Measurements from ENCODE around the gene TAB2. TPM values are rescaled to one million over a fixed set of nuclear protein-coding genes. Genes with fewer than 3 reads are reported as not detected.
A peak's percentile ranks its signal among the peaks of the same experiment; 100 is the strongest.

Gene TAB2
- total and polyA plus RNA-seq, 2 donors (not counting 1 experiment from before 2014, with no cell fraction given) = 31.6 to 88.5 TPM

DNA sequence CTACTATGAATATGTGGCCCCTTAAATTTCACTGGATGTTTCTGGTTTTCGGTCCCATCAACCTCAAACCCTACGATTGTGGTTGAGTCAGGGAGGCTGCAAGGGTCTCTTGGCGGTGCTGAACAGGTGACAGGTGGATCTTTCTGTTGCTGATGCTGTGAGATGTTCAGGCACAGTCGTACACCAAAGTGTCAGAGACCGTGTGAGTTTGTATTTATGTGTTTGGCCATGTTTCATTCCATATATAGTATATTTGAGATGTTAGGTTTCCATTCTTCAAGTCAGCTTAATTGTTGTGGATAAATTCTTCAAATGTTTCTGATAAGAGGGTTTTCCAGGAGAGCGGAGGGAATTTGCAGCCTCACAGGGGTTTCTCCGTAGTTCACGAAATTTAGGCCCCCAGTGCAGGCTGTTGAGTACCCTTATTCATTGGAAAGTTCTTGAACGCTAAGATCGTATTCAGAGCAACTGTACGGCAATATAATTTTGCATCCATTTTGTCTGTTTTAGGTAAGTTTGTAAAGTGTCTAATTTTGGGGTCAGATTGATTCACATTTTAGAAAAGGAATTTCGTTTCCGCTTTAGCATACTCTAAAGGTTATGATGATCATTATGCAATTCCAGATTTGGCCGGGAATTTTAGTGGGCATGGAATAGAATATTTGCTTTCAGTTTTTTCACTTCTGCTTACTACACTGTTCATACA is 1.2 kb downstream of the TAB2 start:
- ATAC-seq (ENCODE audit: low read depth) (no peak), DNase-seq (peak; percentile 60)
- Histone ChIP-seq H3K9ac (ENCODE audit: low read length) (peak overlapping the region; percentile 80), H3K4me3 (ENCODE audit: control extremely low read depth in 1 of 5, extremely low read depth in 1 of 5, insufficient read depth in 1 of 5, low read depth in 2 of 5, low read length in 4 of 5) (peak overlapping the region; percentile 76 to 91 (median 85)), H4K20me1 (ENCODE audit: control insufficient read depth, insufficient read depth, low read length, poor library complexity, severe bottlenecking) (peaks cover 8% of the 10 kb centered on the region), H3K27ac (ENCODE audit: low read length in 2 of 2) (peak overlapping the region; percentile 86 to 91), H3K4me2 (replicated peaks; ENCODE audit: low read depth, low read length, poor library complexity, severe bottlenecking) (peak overlapping the region; percentile 78), H3K36me3 (replicated peaks in 1 of 2; ENCODE audit: control extremely low read depth in 1 of 2, control insufficient read depth in 1 of 2, extremely low read depth in 1 of 2, insufficient read depth in 2 of 2, low read length in 1 of 2) (no peaks in the 10 kb centered on the region), H3K9me3 (ENCODE audit: control extremely low read depth in 1 of 3, control insufficient read depth in 2 of 3, insufficient read depth in 1 of 3, low read length in 2 of 3) (no peaks in the 10 kb centered on the region), H3K27me3 (replicated peaks in 1 of 4; ENCODE audit: control extremely low read depth in 1 of 4, control insufficient read depth in 3 of 4, insufficient read depth in 4 of 4, low read length in 3 of 4) (no peaks in the 10 kb centered on the region), H3K4me1 (ENCODE audit: control insufficient read depth in 2 of 2, insufficient read depth in 2 of 2, low read length in 2 of 2) (peaks cover 14 to 38% of the 10 kb centered on the region in 2 donors), H2AFZ (ENCODE audit: insufficient read depth, low read depth, low read length, poor library complexity, severe bottlenecking) (peak overlapping the region; percentile 61), H3K79me2 (ENCODE audit: control insufficient read depth, insufficient read depth, low read length) (peaks cover 67% of the 10 kb centered on the region)
- H3K4me3 Mint-ChIP-seq = peak overlapping the region; percentile 97
- H3K4me1 Mint-ChIP-seq = peaks cover 41% of the 10 kb centered on the region
- peak overlapping the region; percentile 94 for H3K27ac Mint-ChIP-seq
- intact Hi-C loops (cut with micrococcal nuclease) = loop anchor here (2.0 to 5.0 kb wide), 4 partner anchors 22 to 399 kb away; partner anchors contain the start of genes LATS1 and PPIL4
- ChIA-PET CTCF (interaction anchor here (1.0 to 1.9 kb wide), 2 partner anchors 129 to 198 kb away, joined by 3 to 6 read pairs; no protein-coding TSS in a partner anchor), POLR2A (interaction anchor here (1.0 kb wide), 1 partner anchor 48 kb away, joined by 3 read pairs; no protein-coding TSS in a partner anchor)
- H3K9me3 Mint-ChIP-seq (ENCODE audit: insufficient read depth) = no peaks in the 10 kb centered on the region
- TF ChIP-seq, protein P1, sequence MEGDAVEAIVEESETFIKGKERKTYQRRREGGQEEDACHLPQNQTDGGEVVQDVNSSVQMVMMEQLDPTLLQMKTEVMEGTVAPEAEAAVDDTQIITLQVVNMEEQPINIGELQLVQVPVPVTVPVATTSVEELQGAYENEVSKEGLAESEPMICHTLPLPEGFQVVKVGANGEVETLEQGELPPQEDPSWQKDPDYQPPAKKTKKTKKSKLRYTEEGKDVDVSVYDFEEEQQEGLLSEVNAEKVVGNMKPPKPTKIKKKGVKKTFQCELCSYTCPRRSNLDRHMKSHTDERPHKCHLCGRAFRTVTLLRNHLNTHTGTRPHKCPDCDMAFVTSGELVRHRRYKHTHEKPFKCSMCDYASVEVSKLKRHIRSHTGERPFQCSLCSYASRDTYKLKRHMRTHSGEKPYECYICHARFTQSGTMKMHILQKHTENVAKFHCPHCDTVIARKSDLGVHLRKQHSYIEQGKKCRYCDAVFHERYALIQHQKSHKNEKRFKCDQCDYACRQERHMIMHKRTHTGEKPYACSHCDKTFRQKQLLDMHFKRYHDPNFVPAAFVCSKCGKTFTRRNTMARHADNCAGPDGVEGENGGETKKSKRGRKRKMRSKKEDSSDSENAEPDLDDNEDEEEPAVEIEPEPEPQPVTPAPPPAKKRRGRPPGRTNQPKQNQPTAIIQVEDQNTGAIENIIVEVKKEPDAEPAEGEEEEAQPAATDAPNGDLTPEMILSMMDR (IDR thresholded peaks at IDR 0.05) = no peak
- no peak for TF ChIP-seq EZH2 (IDR thresholded peaks at IDR 0.05; ENCODE audit: borderline replicate concordance, insufficient read depth, low read depth, low read length, poor library complexity, severe bottlenecking)
- 3% methylated on average over 8 of the region's 14 CpGs for WGBS (ENCODE audit: insufficient coverage)
- H3K27me3 Mint-ChIP-seq = no peaks in the 10 kb centered on the region

DNA sequence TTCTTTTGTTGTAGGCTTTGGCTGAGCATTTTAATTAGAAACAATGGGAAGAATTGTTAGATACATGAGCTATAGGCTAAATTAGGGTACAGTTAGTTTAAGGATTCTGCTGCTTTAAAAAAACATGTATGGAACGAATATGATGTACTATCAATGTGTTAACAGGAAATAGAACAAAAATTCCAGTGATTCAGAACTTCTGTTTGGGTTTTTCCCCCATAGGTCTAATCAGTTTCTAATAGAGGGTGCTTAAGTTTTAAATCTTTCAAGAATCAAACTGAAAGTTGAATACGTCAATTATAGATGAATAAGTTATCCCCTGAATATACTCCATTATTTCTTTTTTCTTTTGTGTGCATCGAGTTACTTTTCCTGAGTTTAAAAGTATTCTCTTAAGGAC is 1.9 kb downstream of the TAB2 start:
- no CpG with 5 or more reads among the region's 3 CpGs for WGBS (ENCODE audit: insufficient coverage)
- Histone ChIP-seq H3K27me3 (replicated peaks in 1 of 4; ENCODE audit: control extremely low read depth in 1 of 4, control insufficient read depth in 3 of 4, insufficient read depth in 4 of 4, low read length in 3 of 4) (no peaks in the 10 kb centered on the region), H3K4me3 (ENCODE audit: control extremely low read depth in 1 of 5, extremely low read depth in 1 of 5, insufficient read depth in 1 of 5, low read depth in 2 of 5, low read length in 4 of 5) (peak overlapping the region; percentile 76 to 91 (median 85)), H3K9ac (ENCODE audit: low read length) (peak overlapping the region; percentile 80), H3K27ac (ENCODE audit: low read length in 2 of 2) (peak overlapping the region; percentile 86 to 91), H3K4me1 (ENCODE audit: control insufficient read depth in 2 of 2, insufficient read depth in 2 of 2, low read length in 2 of 2) (peaks cover 14 to 38% of the 10 kb centered on the region in 2 donors), H2AFZ (ENCODE audit: insufficient read depth, low read depth, low read length, poor library complexity, severe bottlenecking) (no peak overlapping the region), H3K79me2 (ENCODE audit: control insufficient read depth, insufficient read depth, low read length) (peaks cover 74% of the 10 kb centered on the region), H3K4me2 (replicated peaks; ENCODE audit: low read depth, low read length, poor library complexity, severe bottlenecking) (peak overlapping the region; percentile 78), H3K9me3 (ENCODE audit: control extremely low read depth in 1 of 3, control insufficient read depth in 2 of 3, insufficient read depth in 1 of 3, low read length in 2 of 3) (no peaks in the 10 kb centered on the region), H3K36me3 (replicated peaks in 1 of 2; ENCODE audit: control extremely low read depth in 1 of 2, control insufficient read depth in 1 of 2, extremely low read depth in 1 of 2, insufficient read depth in 2 of 2, low read length in 1 of 2) (no peaks in the 10 kb centered on the region), H4K20me1 (ENCODE audit: control insufficient read depth, insufficient read depth, low read length, poor library complexity, severe bottlenecking) (peaks cover 11% of the 10 kb centered on the region)
- Mint-ChIP-seq H3K4me3 (peak overlapping the region; percentile 97), H3K27ac (peak overlapping the region; percentile 94), H3K27me3 (no peaks in the 10 kb centered on the region), H3K4me1 (peaks cover 46% of the 10 kb centered on the region), H3K9me3 (ENCODE audit: insufficient read depth) (no peaks in the 10 kb centered on the region)
- DNase-seq (no peak), ATAC-seq (ENCODE audit: low read depth) (no peak)
- ChIA-PET POLR2A (no interaction called here), CTCF (interaction anchor here (0.6 to 1.9 kb wide), 4 partner anchors 112 to 204 kb away, joined by 3 to 6 read pairs (median 3); no protein-coding TSS in a partner anchor)
- intact Hi-C loops (cut with micrococcal nuclease) = loop anchor here (2.0 to 5.0 kb wide), 4 partner anchors 21 to 398 kb away; partner anchors contain the start of genes LATS1 and PPIL4
- no peak for TF ChIP-seq EZH2 (IDR thresholded peaks at IDR 0.05; ENCODE audit: borderline replicate concordance, insufficient read depth, low read depth, low read length, poor library complexity, severe bottlenecking)
- TF ChIP-seq, protein P1 (IDR thresholded peaks at IDR 0.05) = no peak
